IMR-90 (cell line): ENCODE data around the gene RAET1G. TPM values are rescaled to one million over a fixed set of nuclear protein-coding genes. Genes with fewer than 3 reads are reported as not detected.
"Not testable (repeated sequence)": the region's sequence is repeated elsewhere in the genome, so short reads cannot be mapped to it uniquely, and the experiment has no call there.

ENCODE experiments used
- ATAC-seq: fragments of 200-7000 bp; cut with Tn5 transposase; 2 replicates; pipeline ENCODE4 v1.9.1; 2020; ENCODE audit warnings: low read depth, mild to moderate bottlenecking, moderate library complexity
- BruUV-seq: library from RNA; stranded (reverse); fragments of 400-500 nt; replicated peaks from 2 replicates; lab custom pipeline; 2021; lab: Mats Ljungman, UMichigan
- CTCF ChIA-PET: fragments of 300-600 bp; formaldehyde crosslinking; extraction: SDS; loops from one replicate; lab custom pipeline; 2021; ENCODE audit warnings: antibody characterized with exemption; lab: Yijun Ruan, JAX
- POLR2A ChIA-PET: fragments of 300-600 bp; sonication (Branson Sonifier 250); formaldehyde crosslinking; loops from one replicate; lab custom pipeline; 2022; ENCODE audit warnings: antibody characterized with exemption; ENCODE audit not compliant: unreplicated experiment; lab: Charles Lee
- DNase-seq: peaks from one replicate; pipeline ENCODE4 v3.0.0; 2013
- H2AFZ ChIP-seq: replicated peaks from 2 replicates; pipeline ENCODE3; 2013; ENCODE audit warnings: low read length, mild to moderate bottlenecking; ENCODE audit not compliant: poor library complexity
- H2AK5ac ChIP-seq: 2 replicates; pipeline ENCODE4 v1.6.1; 2013; ENCODE audit warnings: low read depth, low read length, inconsistent platforms
- H2AK9ac ChIP-seq: replicated peaks from 2 replicates; pipeline ENCODE3; 2013; ENCODE audit warnings: mild to moderate bottlenecking, low read depth, low read length, moderate library complexity; ENCODE audit not compliant: poor library complexity
- H2BK120ac ChIP-seq: 2 replicates; pipeline ENCODE4 v1.6.1; 2013; ENCODE audit warnings: low read depth, low read length, inconsistent platforms
- H2BK15ac ChIP-seq: 3 replicates; pipeline ENCODE4 v1.6.1; 2013; ENCODE audit warnings: low read depth, low read length, inconsistent platforms
- H2BK20ac ChIP-seq: 2 replicates; pipeline ENCODE4 v1.6.1; 2013; ENCODE audit warnings: low read depth, mild to moderate bottlenecking, inconsistent platforms, low read length, moderate library complexity
- H2BK5ac ChIP-seq: 2 replicates; pipeline ENCODE4 v1.6.1; 2013; ENCODE audit warnings: mild to moderate bottlenecking, low read depth, low read length, inconsistent platforms; ENCODE audit not compliant: poor library complexity, severe bottlenecking
- H3K14ac ChIP-seq: replicated peaks from 2 replicates; pipeline ENCODE4 v1.6.1; 2013; ENCODE audit warnings: low read depth, low read length, inconsistent platforms
- H3K18ac ChIP-seq: 2 replicates; pipeline ENCODE4 v1.6.1; 2013; ENCODE audit warnings: low read depth, low read length, control low read depth
- H3K23ac ChIP-seq: 2 replicates; pipeline ENCODE4 v1.6.1; 2013; ENCODE audit warnings: low read depth, low read length, inconsistent platforms
- H3K27ac ChIP-seq: 2 replicates; pipeline ENCODE4 v1.5.1; 2013; ENCODE audit warnings: mild to moderate bottlenecking, control low read depth, low read length; ENCODE audit not compliant: insufficient read depth
- H3K27me3 ChIP-seq: 2 replicates; pipeline ENCODE4 v1.6.1; 2013; ENCODE audit warnings: low read length; ENCODE audit not compliant: control insufficient read depth, insufficient read depth
- H3K36me3 ChIP-seq: 2 replicates; pipeline ENCODE4 v1.6.1; 2013; ENCODE audit warnings: low read length, mixed read lengths; ENCODE audit not compliant: control insufficient read depth, insufficient read depth
- H3K4ac ChIP-seq: 2 replicates; pipeline ENCODE4 v1.6.1; 2013; ENCODE audit warnings: low read depth, low read length, inconsistent platforms
- H3K4me1 ChIP-seq: 2 replicates; pipeline ENCODE4 v1.6.1; 2013; ENCODE audit warnings: low read length, mixed read lengths; ENCODE audit not compliant: control insufficient read depth, insufficient read depth
- H3K4me2 ChIP-seq: 2 replicates; pipeline ENCODE4 v1.6.1; 2013; ENCODE audit warnings: low read depth, mild to moderate bottlenecking, control low read depth, low read length, moderate library complexity
- H3K4me3 ChIP-seq: 2 replicates; pipeline ENCODE4 v1.5.1; 2013; ENCODE audit warnings: low read depth, mild to moderate bottlenecking, control low read depth, low read length, moderate library complexity; ENCODE audit not compliant: insufficient read depth
- H3K56ac ChIP-seq: 2 replicates; pipeline ENCODE4 v1.6.1; 2013; ENCODE audit warnings: low read length, inconsistent platforms; ENCODE audit not compliant: insufficient read depth; ENCODE audit errors: extremely low read depth
- H3K79me1 ChIP-seq, 2 experiments: 2 replicates each; pipeline ENCODE4 v1.6.1; 2013; ENCODE audit warnings: low read length in 2 of 2, inconsistent platforms in 1 of 2, low read depth in 1 of 2
- H3K9ac ChIP-seq: 2 replicates; pipeline ENCODE4 v1.6.1; 2013; ENCODE audit warnings: low read depth, low read length, control low read depth
- H3K9me1 ChIP-seq: 2 replicates; pipeline ENCODE4 v1.6.1; 2013; ENCODE audit warnings: low read length, inconsistent platforms; ENCODE audit not compliant: insufficient read depth
- H3K9me3 ChIP-seq: 2 replicates; pipeline ENCODE4 v1.6.1; 2013; ENCODE audit warnings: low read length; ENCODE audit not compliant: control insufficient read depth, insufficient read depth
- H4K20me1 ChIP-seq: 2 replicates; pipeline ENCODE4 v1.6.1; 2013; ENCODE audit warnings: low read length, inconsistent platforms; ENCODE audit not compliant: insufficient read depth
- H4K5ac ChIP-seq: 2 replicates; pipeline ENCODE4 v1.6.1; 2013; ENCODE audit warnings: mild to moderate bottlenecking, low read depth, low read length, control low read depth
- H4K8ac ChIP-seq, 2 experiments: 2 replicates each; pipeline ENCODE4 v1.6.1; 2013; ENCODE audit warnings: low read depth in 2 of 2, low read length in 2 of 2, control low read depth in 1 of 2, inconsistent platforms in 1 of 2
- H4K91ac ChIP-seq: 2 replicates; pipeline ENCODE4 v1.6.1; 2013; ENCODE audit warnings: low read depth, low read length, inconsistent platforms; ENCODE audit not compliant: insufficient read depth
- WGBS, 2 experiments: methylation state at CpG; one replicate each; pipeline versions ENCODE4 v1.1.5 to v1.1.7; 2013; ENCODE audit warnings: missing lambda C conversion rate in 2 of 2; ENCODE audit not compliant: insufficient read length in 1 of 2; ENCODE audit errors: extremely low coverage in 2 of 2; 5-methylcytosine and 5-hydroxymethylcytosine counted together
- dilution Hi-C: fragments of 300-500 bp; cut with HindIII; formaldehyde crosslinking; loops from one replicate; pipeline ENCODE4 v1.14.3; 2018; ENCODE audit warnings: low sequenced_read_pairs; ENCODE audit not compliant: unreplicated experiment
- in situ Hi-C: fragments of 300-500 bp; cut with MboI; formaldehyde crosslinking; loops from 3 replicates; pipeline ENCODE4 v1.14.3; 2019; ENCODE audit warnings: low sequenced_read_pairs, inconsistent platforms, mixed read lengths
- intact Hi-C: fragments of 100-400 bp; cut with micrococcal nuclease; formaldehyde crosslinking; loops from 2 replicates; pipeline ENCODE4 v1.10.0; 2022
- polyA plus RNA-seq, 3 experiments: library from polyadenylated mRNA; depleted of rRNA; stranded (reverse); fragments of >200 nt; gene quantifications; 2 replicates each; pipeline ENCODE4 v1.2.3, GENCODE V29; 2012; ENCODE audit warnings: low replicate concordance in 1 of 3
- total RNA-seq: library from RNA; depleted of rRNA; stranded (reverse); fragments of >200 nt; gene quantifications from 2 replicates; pipeline ENCODE4 v1.2.3, GENCODE V29; 2012

The RAET1G gene
- total and polyA plus RNA-seq, 2 of the 4 experiments (the other 2 are of a cell fraction): 1.3 to 4.2 TPM

GRCh38 chr6:149953934-149954327 lies 31.0 kb upstream of the RAET1G start:
- H3K14ac ChIP-seq, H4K20me1 ChIP-seq, H3K9ac ChIP-seq, H4K8ac ChIP-seq, DNase-seq, H2BK20ac ChIP-seq, dilution Hi-C loops, H3K56ac ChIP-seq, H3K27ac ChIP-seq, in situ Hi-C loops, H2BK5ac ChIP-seq, intact Hi-C loops, H3K4me1 ChIP-seq, H4K91ac ChIP-seq, H2BK120ac ChIP-seq, H3K9me3 ChIP-seq, H3K9me1 ChIP-seq, H3K36me3 ChIP-seq, H2BK15ac ChIP-seq, H3K4me2 ChIP-seq, H3K79me1 ChIP-seq, POLR2A ChIA-PET, H2AFZ ChIP-seq, H3K4me3 ChIP-seq, H3K18ac ChIP-seq, H4K5ac ChIP-seq, H2AK5ac ChIP-seq, CTCF ChIA-PET, H2AK9ac ChIP-seq, BruUV-seq, H3K4ac ChIP-seq, H3K23ac ChIP-seq: not testable (repeated sequence)
- peaks cover 56% of the 10 kb centered on the region for H3K27me3 ChIP-seq
- peak; percentile 92 for ATAC-seq
- no CpG with 5 or more reads among the region's 10 CpGs for whole genome bisulfite sequencing, 2 experiments

DNA sequence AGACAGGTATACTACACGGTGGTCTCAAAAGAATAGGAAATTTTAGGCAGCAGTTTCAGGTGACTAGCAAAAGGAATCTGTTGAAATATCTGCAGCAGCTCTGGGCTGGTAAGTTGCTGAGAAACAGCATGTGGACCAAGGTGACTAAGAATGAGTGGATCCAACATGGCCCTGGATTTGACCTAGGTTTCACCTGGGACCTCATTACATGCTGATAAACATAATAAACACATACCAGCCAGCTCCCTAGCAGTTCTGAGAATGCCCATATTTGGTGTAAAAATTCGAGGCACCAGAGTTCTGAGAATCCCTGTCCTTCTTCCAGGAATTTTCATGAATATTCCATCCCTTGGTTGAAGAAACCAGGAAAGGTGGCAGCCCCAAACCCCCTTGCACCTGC lies 30.5 kb upstream of the RAET1G start:
- H4K91ac ChIP-seq, H4K20me1 ChIP-seq, POLR2A ChIA-PET, H2AK5ac ChIP-seq, H2BK120ac ChIP-seq, H2AK9ac ChIP-seq, H3K4me3 ChIP-seq, dilution Hi-C loops, H3K36me3 ChIP-seq, H2AFZ ChIP-seq, H2BK20ac ChIP-seq, H3K27ac ChIP-seq, ATAC-seq, H2BK15ac ChIP-seq, H3K18ac ChIP-seq, H3K9ac ChIP-seq, H4K5ac ChIP-seq, H3K4ac ChIP-seq, H3K56ac ChIP-seq, in situ Hi-C loops, H4K8ac ChIP-seq, H3K14ac ChIP-seq, H3K4me1 ChIP-seq, DNase-seq, H3K9me1 ChIP-seq, CTCF ChIA-PET, H3K9me3 ChIP-seq, H2BK5ac ChIP-seq, intact Hi-C loops, H3K4me2 ChIP-seq, H3K23ac ChIP-seq, H3K79me1 ChIP-seq, BruUV-seq: not testable (repeated sequence)
- H3K27me3 ChIP-seq: peaks cover 54% of the 10 kb centered on the region
- 40% methylated on average over 1 of the region's 2 CpGs; no CpG with 5 or more reads in 1 of the 2 experiments for WGBS, 2 experiments
